GM18526 (cell line): ENCODE results near the gene MAN1A1.

ENCODE experiments used
- POLR2A ChIP-seq: IDR thresholded peaks from 3 replicates; pipeline ENCODE4 v1.6.1; 2011; ENCODE audit not compliant: insufficient read length; ENCODE audit errors: extremely low read depth

MAN1A1 gene

DNA sequence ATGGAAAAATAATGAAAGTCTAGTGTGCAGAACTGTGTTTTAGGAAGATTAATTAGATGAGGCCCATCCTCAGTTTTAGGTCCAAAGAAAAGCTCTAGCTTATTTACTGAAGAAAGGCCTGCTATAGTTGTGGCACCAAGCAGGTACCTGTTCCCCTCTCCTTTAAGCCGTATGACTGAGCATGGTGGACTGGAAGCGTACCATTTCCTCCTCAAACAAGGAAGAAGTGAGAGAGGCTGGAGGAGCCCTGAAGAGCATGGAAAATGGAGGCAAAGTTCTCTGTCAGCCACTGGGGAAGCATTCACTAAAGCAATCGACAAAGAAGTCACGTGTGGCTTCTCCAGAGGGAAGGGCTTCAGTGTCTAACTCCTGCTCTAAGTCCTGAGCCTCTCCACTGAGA lies 100.2 kb downstream of the MAN1A1 start:
- no peak for TF ChIP-seq POLR2A

- TF ChIP-seq POLR2A: no peak
Measured at GRCh38 chr6:119247504-119247903, 102.1 kb downstream of the MAN1A1 start.

- no peak for TF ChIP-seq POLR2A
Measured at GRCh38 chr6:119243657-119244056, 105.9 kb downstream of the MAN1A1 start.

- no peak for TF ChIP-seq POLR2A
Measured at GRCh38 chr6:119243037-119243436, 106.5 kb downstream of the MAN1A1 start.

DNA sequence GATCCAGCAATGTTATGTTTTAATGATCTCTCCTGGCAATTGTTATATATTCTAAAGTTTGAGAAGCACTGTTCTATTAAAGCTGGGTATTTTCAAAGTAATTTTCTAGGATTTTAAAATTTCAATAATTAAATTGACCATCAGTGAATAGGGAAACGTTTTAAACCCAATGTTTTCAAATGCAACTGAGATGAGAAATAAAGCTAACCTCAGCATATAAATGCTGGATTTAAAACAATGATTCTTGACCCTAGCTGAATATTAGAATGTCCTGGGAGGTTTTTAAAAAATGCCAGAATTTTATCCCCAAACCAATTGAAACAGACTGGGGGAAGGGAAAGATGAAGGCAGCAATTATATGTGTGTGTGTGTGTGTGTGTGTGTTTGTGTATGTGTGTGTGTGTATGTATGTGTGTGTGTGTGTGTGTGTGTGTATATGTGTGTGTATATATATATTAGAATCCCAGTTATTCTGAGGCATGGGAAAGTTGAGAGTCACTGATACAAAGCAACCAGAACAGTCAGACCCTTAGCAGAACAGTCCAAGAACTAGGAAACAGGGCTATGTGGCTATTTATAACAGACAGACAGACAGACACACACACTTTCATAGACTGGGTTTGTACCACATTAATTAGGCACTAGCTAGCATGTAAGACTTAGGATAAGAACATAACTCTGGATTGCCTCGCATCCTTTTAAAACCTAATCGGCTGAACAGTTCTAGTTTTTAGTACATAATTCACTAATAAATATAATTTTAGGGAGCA lies 107.8 kb downstream of the MAN1A1 start:
- TF ChIP-seq POLR2A: no peak

GRCh38 chr6:119241111-119241465 lies 108.5 kb downstream of the MAN1A1 start:
- TF ChIP-seq POLR2A: no peak

DNA sequence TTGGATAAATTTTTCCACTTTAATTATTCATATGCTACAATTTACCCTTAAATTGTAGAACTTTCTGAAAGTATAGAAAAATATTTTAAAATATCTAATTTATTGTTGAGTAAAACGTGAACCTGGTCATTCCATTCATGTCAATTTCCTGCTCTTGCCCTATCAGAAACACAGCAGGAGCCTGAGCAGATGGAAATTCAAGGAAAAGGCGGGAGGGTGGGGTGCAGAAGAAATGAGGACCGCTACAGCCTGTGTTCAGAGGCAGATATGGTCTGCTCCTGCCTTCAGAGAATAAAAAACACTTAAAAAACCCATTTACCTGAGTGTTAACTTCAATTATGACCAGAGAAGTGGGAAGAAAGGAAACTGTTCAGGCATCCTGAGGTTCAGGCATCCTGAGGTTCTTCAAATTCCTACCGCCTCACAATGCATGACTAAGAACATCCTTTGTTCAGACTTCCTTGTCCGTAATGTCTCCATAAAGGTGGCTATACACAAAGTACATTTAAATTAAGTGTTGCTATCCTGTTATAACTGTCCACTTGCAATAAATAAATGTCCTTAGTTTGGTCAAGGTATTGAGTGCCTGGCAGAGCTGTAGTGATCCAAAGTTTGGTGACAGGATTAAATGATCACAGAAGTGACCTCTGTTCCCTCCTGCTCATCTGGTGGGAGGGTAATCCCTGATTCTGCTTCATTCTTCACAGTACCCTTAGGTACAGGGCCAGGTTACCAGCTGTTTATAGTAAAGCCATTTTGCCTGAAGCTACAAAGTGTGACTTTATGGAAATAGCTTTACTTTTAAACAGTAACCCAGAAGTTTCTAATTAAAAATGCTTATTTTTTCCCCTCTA lies 109.1 kb downstream of the MAN1A1 start:
- TF ChIP-seq POLR2A: no peak

DNA sequence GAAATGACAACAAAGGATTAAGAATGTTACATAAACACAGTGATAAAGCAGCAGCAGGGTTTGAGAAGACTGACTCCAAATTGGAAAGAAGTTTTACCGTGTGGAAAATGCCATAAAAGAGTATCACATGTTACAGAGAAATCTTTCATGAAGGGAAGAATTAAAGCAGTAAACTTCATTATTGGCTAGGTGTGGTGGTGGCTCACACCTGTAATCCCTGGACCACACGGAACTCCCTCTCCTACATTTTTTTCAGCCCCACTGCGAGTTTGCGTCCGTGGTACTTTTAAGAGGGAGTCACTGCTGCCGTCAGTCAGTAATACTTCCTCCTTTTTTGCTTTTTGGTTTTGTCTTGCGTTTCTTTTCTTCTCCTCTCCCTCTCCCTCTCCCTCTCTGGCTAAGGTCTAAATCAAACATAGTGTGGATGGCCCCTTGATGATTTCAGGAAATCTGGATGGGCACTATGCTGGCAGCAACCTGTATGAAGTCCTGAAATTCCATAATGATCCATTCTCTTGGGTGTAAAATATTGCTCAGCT lies 112.3 kb downstream of the MAN1A1 start:
- TF ChIP-seq POLR2A: no peak

DNA sequence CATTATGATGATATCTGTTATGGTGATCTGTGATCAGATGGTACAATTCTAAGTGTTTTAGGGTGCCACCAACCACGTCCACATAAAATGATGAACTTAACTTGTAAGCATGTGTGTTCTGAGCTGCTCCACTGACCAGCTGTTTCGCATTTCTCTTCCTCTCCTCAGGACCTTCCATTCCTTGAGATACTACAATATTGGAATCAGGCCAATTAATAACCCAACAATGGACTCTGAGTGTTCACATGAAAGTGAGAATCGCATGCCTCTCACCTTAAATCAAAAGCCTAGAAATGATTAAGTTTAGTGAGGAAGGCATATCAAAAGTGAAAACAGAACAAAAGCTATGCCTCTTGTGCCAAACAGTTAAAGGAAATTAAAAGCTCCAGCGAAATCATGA lies 114.6 kb downstream of the MAN1A1 start:
- TF ChIP-seq POLR2A: no peak

DNA sequence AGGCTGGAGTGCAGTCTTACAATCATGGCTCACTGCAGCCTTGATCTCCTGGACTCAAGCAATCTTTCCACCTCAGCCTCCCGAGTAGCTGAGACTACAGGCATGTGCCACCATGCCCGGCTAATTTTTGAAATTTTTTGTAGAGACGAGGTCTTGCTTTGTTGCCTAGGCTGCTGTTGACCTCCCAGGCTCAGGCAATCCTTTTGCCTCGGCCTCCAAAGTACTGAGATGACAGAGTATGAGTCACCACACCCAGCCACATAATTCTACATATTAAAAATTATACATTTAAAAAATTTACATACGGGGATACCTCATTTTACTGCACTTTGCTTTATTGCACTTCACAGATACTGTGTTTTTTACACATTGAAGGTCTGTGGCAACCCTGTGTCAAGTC lies 115.1 kb downstream of the MAN1A1 start:
- TF ChIP-seq POLR2A: no peak

DNA sequence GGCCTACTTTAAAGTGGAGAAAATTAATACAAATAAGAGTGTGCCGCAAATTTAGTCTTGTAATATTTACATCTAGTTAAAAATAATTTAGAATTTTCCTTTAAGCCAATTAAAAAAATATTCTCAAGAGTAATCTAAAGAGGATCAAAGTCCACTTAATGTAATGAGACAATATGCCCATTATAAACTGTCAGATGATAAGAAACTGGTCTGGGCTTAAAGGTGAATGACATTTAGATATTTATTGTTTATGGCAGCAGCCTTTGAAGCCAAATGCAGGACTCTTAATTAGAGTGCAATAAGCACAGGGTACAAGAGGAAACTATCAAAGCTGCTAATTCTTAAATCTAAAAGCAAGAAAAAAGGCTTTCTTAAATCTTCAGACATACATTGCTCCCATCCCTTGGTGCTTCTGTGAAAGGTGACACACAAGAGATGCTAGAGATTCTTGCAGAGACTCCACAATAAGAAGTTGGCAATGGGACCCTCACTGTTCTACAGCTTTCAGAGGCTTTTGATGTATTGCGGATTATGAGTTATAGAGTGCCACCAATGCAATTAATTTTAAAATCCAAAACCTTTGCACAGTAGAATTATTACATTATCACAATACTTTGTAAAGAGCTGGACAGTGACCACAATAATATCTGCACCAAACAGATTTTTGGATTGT lies 116.1 kb downstream of the MAN1A1 start:
- TF ChIP-seq POLR2A: no peak

DNA sequence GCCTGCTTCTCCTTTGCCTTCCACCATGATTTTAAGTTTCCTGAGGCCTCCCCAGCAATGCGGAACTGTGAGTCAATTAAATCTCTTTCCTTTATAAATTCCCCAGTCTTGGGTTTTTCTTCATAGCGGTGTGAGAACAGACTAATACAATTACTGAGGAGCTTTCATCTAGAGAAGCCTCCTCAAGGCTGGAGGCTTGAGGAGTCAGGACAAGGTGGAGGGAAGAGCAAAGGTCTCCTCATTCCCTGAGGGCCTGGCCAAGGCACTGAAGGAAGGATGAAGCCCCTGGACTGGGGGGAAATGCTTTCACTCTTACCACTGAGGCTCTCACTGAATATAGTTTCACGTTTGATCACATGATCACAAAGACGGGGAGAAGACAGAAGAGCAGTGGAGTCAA lies 118.2 kb downstream of the MAN1A1 start:
- TF ChIP-seq POLR2A: no peak

DNA sequence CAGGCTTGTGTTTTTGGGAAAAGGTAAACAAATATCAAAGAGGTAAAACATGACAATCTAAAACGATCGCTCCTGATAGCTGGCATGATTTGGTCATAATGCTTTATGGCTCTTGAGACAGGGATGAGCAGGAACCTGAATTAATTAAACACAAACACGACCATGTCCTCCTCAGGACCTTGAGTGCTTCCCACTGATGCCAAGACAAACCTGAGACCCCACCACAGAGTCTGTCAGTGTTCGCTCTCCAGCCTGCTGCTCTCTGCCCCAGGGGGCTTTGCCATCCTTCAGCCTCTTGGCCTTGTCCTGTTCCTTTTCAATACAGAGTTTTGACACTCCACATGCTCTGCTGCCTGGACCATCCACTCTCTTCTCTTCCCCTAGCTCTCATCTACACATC lies 119.4 kb downstream of the MAN1A1 start:
- TF ChIP-seq POLR2A: no peak

DNA sequence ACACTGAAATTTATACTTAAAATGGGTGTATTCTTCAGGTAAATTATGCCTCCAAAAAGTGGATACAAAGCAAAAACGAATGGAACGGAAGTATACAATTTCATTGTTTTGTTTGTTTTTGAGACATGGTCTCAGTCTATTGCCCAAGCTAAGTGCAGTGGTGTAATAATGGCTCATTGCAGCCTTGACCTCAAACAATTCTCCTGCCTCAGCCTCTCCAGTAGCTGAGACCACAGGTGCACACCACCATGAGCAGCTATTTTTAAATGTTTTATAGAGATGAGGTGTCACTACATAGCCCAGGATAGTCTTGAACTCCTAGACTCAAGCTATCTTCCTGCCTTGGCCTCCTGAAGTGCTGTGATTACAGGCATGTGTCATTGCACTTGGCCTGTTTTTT lies 122.2 kb downstream of the MAN1A1 start:
- no peak for TF ChIP-seq POLR2A

- no peak for TF ChIP-seq POLR2A
Measured at GRCh38 chr6:119226089-119226488, 123.5 kb downstream of the MAN1A1 start.

DNA sequence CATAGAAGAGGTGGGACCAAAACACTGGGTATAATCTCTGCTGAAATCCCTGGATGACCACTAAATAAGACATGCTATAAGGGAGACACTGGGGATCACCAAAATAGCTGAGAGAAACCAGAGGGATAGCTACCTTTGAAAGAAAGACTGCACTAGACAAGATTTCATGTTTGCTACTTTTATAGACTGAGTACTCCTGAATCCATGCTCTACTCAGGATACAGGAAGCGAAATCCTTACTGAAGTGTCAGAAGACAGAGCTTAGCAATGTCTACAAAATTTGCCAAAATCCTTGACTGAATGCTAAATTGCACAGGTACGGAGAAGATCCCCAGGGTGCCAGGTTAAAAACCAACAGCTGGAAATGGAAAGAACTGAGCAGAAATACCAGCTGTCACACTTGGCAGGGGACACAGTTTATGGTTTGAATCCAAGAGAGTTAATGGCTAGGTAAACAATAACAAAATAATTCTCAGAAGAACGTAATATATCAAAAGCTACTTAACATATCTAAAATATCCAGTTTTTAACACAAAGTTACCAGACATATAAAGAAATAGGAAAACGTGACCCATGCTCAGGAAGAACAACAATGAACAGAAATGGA lies 125.4 kb downstream of the MAN1A1 start:
- TF ChIP-seq POLR2A: no peak

GRCh38 chr6:119220452-119220851 lies 129.1 kb downstream of the MAN1A1 start:
- TF ChIP-seq POLR2A: no peak
